ENCODE data around the gene UBE2M.

DNA sequence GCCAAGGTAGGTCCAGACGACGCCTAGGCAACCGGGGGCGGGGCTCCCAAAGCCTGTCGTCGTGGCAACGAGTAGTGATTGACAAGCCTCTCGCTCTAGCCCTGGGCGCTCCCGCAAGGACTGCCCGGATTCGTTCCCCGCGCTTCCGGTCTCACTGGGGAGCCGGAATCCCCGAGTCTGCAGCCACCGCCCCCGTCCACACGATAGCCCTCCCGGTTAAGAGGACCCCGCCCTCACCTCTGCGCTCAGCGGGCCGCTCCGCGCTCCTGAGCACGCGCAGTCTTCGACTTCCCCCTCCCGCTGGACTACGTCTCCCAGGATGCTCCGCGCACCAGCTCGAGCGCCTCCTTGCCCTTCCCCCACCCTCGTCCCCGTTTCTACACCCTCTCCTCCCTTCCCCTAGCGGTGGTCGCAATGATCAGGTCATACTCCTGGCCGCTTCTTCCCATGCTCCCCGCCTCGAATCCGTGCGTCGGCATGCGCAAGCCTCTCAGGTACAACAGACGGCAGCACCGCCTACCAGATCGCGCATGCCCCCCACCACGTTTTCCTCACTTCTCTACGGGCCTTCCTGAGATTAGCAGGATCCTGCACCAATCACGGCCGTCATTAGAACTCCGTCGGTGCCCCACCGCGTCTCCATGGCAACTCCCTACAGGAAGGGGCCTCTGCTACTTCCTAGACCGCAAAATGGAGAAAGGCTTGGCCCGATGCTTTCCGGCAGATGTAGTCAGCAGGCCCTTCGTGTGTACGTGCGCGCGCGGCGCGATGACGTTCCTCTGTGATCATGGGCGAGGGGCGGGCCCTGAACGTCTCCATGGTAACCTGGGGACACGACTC is 14.6 kb upstream of the UBE2M start, which contains the start of gene MZF1:
- no peak for TF ChIP-seq EZH2 (IDR thresholded peaks at IDR 0.05; ENCODE audit: low read length, unreplicated experiment)
- TF ChIP-seq, protein P1, sequence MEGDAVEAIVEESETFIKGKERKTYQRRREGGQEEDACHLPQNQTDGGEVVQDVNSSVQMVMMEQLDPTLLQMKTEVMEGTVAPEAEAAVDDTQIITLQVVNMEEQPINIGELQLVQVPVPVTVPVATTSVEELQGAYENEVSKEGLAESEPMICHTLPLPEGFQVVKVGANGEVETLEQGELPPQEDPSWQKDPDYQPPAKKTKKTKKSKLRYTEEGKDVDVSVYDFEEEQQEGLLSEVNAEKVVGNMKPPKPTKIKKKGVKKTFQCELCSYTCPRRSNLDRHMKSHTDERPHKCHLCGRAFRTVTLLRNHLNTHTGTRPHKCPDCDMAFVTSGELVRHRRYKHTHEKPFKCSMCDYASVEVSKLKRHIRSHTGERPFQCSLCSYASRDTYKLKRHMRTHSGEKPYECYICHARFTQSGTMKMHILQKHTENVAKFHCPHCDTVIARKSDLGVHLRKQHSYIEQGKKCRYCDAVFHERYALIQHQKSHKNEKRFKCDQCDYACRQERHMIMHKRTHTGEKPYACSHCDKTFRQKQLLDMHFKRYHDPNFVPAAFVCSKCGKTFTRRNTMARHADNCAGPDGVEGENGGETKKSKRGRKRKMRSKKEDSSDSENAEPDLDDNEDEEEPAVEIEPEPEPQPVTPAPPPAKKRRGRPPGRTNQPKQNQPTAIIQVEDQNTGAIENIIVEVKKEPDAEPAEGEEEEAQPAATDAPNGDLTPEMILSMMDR (conservative IDR thresholded peaks at IDR 0.05; ENCODE audit: low read depth, low read length), result no peak
- no peak for TF ChIP-seq EZH2phosphoT487 (IDR thresholded peaks at IDR 0.05; ENCODE audit: borderline replicate concordance, low read length)
